HG03135 (cell line): ENCODE measurements around the gene SPDL1.
A peak's percentile ranks its signal among the peaks of the same experiment; 100 is the strongest.
"Not testable (repeated sequence)": the region's sequence is repeated elsewhere in the genome, so short reads cannot be mapped to it uniquely, and the experiment has no call there.

Experiments
- ATAC-seq: cut with Tn5 transposase; IDR thresholded peaks from one replicate; pipeline ENCODE4 v1.9.1; 2021; ENCODE audit warnings: mild to moderate bottlenecking, moderate library complexity; ENCODE audit not compliant: unreplicated experiment

SPDL1 gene

DNA sequence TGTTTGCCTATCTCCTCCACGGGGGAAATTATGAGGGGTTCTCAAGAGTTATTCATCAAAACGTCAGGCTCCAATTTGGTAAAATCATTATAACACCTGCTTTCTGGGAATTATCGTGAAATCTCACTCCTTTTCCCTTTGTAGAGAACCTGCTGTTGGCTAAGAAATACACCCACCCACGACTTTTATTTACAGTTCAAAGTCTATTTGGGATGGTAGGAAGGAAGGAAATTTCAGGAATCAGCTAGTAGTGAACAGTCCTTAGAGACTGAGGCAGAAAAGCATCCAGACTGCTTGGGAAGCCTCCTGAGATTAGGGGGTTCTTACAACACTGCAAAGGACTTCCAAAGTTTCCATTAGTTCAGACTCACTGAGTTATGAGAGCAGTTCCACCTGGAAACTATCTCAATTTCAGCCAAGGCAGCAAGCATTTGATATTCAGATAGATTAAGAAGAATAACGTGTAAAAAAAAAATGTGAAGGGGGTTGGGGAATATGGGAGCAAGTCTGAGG, 9.4 kb upstream of the SPDL1 start:
- no peak for ATAC-seq

DNA sequence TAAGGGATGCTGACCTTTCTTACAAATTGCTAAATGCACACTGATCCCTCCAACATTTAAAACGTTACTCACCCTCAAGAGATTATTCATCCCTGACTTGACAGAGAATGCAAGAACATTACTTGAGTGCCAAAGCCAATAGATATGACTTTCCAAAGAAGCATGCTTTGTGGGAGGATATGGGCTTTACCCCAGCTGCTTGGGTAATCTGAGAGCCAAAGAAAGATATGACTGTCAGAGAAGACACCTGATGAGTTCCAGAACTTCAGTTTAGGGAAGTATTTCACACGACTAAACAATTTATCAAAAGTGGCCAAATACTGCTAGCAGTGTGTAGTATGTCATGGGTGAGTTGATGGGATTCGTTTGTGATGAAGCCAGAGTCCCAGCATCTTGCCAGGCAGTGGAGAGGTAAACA, 7.4 kb upstream of the SPDL1 start:
- ATAC-seq: no peak

DNA sequence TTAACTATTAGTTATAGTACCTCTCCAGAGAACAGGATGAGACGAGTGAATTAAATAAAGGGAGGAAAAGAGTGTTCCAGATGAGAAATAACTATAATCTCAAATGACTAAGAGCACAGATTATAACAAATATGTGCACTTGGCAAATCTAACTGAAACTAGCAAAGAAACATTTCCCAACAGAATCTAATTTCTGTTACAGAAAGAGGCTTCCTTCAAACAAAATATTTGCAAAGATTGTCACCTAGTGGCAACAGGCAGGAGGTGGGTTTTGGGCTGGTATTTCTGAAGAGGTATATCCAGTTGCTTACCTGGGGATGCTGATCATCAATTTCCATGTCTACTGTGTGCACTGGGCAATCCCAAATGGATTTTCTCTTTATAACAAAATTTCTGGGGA, 5.6 kb upstream of the SPDL1 start:
- ATAC-seq: no peak

DNA sequence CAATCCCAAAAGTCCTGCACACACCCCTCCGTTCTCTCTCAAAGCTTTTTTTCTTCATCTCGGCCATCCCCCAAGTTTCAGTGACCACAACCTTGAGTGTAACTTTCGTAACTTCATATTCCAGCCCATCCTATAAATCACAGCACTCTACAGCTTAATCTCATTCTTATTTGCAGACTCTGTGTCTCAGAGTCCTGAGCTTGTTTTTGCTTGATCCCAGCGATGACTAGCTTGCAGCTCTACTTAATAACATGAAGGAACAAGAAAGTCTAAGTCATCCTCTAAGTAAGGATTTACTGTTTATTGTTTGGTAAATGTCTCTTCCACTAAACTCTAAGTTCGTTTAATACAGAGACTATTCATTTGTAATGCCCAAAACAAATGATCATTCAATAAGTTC, 2.6 kb upstream of the SPDL1 start:
- no peak for ATAC-seq

DNA sequence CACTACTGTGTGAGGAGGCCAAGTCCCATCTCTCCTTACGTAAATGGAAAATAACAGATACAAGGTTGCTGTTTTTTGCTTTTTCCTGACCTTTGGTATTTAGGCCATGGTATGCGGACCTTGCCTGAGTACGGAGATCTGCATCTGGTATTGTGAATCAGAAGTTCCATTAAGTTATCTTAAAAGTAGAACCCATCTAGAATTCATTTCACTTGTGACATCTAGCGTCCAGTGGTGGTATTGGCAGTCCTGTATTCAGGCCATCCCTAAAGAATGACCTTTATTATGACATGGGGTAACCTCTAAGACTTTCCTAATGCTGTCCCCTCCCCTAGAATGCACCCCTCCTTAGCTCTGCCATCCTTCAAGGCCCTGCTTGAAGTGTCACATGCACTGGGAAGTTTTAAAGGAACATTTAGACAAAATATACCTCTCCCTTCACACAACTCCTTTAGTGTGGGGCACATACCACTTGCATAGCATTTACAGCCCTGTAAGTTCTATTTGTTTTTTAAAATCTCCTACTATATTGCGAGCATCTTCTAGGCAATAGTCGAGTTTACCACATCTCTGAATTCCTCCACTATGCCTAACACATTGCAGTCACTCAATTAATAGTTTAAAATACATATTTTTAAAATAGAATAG, 1.9 kb upstream of the SPDL1 start:
- peak; percentile 38 for ATAC-seq

DNA sequence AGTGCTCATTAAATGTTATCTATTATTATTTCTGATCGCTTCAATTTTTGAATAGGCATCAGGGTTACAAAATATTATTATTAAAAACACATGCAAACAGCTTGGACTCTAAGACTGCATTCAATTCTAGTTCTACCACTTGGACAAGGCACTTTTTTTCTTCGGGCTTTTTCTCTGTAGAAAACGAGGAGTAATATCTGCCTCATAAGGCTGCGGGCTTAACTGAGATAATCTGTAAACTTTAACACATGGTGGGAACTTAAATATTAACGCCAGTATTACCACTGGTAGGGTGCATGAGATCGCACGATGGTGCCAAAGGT, 511 bp upstream of the SPDL1 start:
- ATAC-seq: peak; percentile 42

DNA sequence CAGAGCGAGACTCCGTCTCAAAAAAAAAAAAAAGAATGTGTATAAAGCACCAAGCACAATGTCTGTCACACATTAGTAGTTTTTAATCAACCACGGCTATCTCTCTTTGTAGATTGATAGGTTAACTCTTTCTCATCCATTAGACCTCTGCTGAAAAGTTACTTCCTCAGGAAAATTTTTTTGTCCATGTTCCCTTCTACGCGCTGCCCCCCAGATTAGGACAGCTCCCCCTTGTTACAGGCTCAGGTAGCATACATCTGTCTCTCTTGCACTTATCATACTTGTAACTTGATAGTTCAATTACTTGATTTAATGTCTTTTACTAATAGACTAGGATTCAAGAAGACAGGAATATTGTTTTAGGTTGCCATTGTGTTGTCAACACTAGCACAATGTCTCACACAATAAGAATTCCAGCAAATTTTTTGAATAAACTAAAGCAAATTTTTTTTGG, 1.5 kb downstream of the SPDL1 start:
- ATAC-seq: no peak

DNA sequence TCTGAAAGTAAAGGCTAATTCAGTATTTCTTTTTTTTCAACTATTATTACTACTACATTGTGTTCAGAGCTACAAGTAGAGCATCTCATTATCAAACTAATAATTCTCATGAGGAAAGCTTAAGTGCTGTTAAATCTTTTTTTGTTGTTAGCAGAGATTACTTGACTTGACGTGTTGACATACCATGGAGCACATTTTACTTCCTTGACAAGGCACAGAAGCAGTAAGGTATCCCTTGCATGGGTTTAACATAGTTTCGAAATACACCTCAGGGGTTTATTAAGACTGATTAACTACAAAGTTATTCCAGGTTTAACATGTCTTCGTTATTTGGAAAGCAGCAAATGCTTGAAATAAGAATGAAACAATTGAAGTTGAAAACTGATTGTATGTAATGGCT, 7.0 kb downstream of the SPDL1 start:
- no peak for ATAC-seq

DNA sequence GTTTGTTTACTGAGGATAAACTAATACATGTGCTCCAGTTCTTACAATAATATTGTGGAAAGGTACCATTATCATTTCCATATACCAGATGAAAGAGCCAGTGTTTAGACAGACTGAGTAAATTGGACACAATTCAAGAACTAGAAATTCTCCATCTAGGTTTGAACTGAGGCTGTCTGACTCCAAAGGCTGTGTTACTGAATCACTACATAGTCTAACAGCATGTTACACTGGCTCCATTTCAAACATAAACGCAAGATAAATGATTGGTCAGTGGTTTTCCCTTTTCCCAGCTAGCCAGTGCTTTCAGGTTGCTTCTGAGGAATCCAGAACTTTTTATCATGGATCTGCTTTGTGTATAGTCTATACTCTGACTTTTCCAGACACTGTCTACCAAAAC, 8.1 kb downstream of the SPDL1 start:
- ATAC-seq: no peak

DNA sequence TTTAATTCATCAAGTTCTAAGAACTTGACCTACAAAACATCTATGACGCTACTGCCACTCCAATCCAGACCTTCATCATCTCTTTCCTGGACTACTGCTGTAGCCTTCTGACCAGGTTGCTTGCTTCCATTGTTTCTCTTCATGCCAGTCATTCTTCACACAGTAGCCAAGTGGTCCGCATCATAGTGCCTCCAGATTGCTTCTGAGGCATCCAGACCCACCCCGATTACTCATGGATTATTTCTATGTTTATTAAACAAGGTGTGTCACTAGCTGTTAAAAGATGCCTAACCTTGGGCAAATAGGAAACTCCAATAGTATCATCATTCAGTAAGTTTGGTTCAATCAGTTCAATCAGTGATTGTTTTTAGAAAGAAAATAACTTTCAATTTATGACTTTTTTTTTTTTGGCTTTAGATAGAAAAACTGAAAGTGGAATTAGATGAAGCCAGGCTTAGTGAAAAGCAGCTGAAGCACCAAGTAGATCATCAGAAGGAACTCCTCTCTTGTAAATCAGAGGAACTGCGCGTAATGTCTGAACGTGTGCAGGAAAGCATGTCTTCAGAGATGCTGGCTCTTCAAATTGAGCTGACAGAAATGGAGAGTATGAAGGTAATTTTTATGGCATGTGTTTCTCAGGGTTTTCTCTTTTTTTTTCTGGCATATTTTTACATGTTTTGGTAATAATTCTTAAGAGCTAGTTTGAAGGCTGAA, 9.5 kb downstream of the SPDL1 start:
- no peak for ATAC-seq

DNA sequence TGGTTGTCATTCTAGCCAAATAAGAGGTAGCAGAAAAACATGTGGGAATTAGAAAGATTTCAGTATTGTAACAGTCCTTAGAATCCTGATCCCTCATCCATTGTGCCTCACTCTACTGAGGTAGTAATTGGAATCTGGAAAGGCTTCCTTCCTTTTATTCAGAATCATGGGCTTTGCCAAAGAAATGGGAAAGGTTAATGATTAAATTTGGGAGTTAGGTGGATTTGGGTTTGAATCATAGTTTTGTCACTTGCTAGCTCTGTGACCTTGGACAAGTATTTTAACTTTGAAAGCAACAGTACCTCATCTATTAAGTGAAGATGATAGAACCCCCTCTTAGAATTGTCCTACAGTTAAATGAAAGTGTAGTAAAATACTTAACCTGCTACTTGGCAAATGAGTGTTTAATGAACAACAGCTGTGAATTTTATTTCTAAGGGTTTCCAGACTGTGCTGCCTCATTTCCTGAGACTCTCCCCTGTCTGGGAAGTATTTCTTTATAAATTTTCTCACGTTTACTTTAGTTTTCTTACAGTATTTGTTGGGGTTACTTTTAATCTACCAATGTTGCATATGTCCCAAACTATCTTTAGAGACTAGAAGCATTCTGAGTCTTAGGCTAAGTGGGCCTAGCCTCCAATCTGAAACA, 11.7 kb downstream of the SPDL1 start:
- ATAC-seq: no peak

DNA sequence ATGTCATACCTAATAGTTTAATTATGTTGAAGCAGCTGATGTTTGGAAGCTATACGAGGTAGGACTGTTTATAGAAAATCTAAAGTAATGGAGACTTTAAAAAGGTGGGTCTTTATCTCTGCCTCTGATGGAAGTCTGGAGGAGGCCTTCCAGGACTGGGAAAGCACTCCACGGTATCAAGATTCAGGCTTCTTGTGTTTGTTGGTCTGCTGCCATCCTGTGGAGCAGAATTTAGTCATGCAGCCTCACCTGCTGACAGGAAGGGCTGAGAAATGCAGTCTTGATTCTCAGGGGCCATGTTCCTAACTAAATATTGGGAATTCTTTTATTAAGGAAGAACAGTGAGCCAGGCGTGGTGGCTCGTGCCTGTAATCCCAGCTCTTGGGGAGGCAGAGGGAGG, 15.9 kb downstream of the SPDL1 start:
- no peak for ATAC-seq

DNA sequence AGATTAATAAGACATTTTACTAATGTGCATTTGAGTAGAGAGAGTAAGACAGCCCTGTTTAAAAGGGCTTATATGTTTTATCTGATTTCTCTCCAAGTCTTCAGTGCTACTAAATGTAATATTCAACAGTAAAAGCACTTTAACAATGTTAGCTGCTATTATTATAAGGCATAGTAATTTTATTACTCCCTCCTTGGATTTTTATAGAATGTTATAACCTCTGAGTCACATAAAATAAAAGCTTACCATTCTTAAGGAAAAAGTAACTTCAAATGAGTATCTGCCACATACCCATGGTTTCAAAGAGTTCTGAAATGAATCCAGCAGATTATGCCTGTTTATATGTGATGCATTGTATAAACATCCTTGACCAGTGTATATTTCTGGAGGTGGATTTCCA, 19.0 kb downstream of the SPDL1 start:
- ATAC-seq: no peak

DNA sequence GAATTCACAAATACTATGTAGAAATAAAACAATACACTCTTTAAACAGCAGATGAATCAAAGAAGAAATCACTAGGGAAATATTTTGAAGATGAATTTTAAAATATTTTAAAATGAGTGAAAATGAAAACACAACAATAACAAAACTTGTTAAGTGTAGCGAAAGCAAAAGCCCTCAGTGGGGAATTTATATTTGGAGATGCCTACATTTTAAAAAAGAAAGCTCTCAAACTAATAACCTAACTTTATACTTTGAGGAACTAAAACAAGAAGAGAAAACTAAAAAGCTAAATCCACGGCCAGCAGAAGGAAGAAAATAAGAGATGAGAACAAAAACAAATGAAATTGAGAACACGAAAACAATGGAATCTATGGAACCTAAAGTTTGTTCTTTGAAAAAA, 22.7 kb downstream of the SPDL1 start:
- ATAC-seq: no peak

DNA sequence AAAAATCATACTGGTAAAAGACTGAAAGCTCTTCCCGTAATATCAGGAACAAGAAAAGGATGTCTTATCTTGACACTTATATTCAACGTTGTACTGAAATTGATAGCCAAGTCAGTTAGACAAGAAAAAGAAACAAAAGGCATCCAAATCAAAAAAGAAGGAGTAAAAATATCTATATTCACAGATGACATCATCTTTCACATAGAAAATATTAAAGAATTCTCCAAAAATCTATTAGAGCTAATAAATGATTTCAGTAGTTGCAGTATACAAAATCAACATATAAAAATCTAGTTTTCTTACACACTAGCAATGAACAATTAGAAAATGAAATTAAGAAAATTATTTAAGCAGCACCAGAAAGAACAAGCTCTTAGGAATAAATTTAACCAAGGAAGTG, 24.3 kb downstream of the SPDL1 start:
- ATAC-seq: no peak

DNA sequence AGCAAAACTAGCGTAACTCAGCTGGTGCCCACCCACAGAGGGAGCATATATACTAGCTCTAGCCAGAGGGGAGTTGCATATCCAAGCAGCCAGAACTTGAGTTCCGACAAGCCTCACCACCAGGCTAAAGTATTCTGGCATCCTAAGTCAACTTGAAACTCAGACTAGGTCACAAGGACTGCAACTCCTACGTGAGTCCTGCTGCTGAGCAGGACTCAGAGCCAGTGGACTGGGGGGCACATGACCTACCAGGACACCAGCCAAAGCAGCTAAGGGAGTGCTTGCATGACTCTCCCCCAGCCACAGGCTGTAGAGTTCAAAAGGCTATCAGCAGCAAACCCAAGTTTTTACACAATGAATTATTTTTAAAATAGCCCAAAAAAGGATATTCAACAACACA, 26.1 kb downstream of the SPDL1 start:
- ATAC-seq: no peak

DNA sequence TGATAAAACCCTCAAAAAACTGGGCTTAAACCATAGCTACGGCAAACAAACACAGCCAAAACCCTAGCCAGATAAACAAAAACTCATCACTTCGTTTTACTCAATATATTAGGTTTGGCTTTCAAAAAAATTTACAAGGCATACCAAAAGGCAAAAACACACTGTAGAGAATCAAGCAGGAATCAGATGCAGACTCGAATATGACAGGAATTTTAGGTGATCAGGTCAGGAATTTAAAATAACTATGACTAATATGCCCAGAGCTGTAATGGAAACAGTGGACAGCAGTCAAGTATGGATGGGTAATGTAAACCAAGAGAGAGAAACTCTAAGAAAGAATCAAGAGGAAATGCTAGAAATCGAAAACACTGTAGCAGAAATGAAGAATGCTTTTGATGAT, 27.0 kb downstream of the SPDL1 start:
- no peak for ATAC-seq

DNA sequence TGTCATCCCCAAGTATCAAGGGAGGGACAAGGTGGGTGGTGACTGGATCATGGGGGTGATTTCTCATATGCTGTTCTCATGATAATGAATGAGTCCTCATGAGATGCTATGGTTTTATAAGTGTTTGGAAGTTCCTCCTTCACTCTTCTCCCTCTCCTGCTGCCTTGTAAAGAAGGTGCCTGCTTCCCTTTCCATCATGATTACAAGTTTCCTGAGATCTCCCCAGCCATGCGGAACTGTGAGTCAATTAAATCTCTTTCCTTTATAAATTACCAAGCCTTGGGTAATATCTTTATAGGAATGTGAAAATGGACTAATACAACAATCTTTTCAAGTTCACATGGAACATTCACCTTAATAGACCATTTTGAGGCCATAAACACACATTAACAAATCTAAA, 32.0 kb downstream of the SPDL1 start:
- no peak for ATAC-seq

DNA sequence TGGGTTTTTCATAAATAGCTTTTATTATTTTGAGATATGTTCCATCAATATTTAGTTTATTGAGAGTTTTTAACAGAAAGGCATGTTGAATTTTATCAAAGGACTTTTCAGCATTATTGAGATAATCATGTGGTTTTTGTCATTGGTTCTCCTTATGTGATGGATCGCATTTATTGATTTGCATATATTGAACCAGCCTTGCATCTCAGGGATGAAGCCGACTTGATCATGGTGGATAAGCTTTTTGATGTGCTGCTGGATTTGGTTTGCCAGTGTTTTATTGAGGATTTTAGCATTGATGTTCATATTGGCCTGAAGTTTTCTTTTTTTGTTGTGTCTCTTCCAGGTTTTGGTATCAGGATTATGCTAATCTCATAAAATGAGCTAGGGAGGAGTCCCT, 40.7 kb downstream of the SPDL1 start:
- ATAC-seq: not testable (repeated sequence)

DNA sequence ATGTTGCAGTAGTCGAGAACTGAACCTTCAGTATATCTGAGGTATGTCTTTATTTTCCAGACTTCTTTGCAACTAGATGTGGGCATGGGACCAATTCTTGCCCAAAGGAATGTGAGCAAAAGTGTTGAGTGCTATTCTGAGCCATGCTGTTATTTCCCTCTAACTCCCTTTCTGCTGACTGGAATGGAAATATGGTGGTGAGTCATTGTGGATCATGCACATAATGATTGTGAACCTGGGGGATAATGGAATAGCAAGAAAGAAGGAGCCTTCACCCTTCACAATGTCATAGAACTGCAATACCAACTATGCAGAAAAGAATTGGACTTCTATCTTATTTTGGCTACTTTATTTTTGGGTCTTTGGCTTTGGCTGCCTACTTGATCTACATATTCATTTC, 43.2 kb downstream of the SPDL1 start:
- ATAC-seq: no peak

DNA sequence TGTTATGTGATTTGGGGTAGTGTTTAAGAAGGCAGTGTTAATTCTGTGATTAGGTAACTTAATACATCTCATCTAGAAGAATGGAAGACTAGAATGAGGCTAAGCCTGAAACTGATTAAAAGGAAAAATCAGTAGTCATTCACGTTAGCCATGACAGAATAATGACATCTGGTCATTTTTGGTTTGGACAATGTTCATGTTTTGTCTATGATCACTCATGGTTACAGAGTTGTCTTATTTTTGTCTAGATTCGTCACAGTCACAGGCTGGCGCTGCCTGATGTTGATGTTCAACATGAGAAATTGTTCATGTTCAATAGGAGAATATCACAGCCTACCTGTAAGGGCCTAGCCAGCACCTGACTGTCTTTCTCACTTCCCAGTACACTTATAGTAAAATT, 44.0 kb downstream of the SPDL1 start:
- ATAC-seq: no peak

DNA sequence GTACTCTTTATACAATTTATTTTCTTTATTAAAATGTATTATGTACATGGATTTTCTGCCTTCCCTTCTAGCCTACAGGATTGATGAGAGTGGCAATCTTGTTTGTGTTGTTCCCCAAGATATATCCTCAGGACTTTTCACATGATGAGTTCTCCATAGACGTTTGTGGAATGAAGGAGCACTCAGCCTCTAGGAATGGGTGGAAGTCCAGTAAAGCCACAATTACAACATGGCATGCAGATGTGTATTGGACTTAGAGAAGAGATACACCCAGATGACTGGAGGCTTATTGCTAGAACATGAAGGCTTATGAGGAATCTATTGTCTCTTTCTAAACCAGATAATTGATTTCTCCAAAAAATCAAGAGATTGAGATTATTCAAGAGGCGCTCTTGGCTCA, 45.3 kb downstream of the SPDL1 start:
- no peak for ATAC-seq
